SK-N-SH treated with all-trans-retinoic acid at 6 μM for 48 hours (cell line): ENCODE measurements around the gene GNAT2.

Experiments used
- ATAC-seq: fragments of 200-7000 bp; cut with Tn5 transposase; 3 replicates; pipeline ENCODE4 v1.9.1; 2020; ENCODE audit warnings: mild to moderate bottlenecking, moderate library complexity
- ARNTL ChIP-seq: fragments of 450-650 bp; formaldehyde crosslinking; IDR thresholded peaks from 2 replicates; pipeline ENCODE4 v1.5.0; 2020; ENCODE audit warnings: low read depth, mild to moderate bottlenecking, moderate library complexity, borderline replicate concordance
- CSDC2 ChIP-seq: fragments of 250-450 bp; sonication (Bioruptor Pico); IDR thresholded peaks from 2 replicates; pipeline ENCODE4 v1.5.0; 2020; ENCODE audit warnings: mild to moderate bottlenecking, moderate library complexity
- ESRRG ChIP-seq: fragments of 250-450 bp; sonication (Bioruptor Pico); IDR thresholded peaks from 2 replicates; pipeline ENCODE4 v1.6.1; 2021; ENCODE audit warnings: mild to moderate bottlenecking
- GLIS3 ChIP-seq: fragments of 250-450 bp; sonication (Bioruptor Pico); IDR thresholded peaks from 2 replicates; pipeline ENCODE4 v1.5.0; 2020; ENCODE audit warnings: mild to moderate bottlenecking, moderate library complexity
- ISL1 ChIP-seq: fragments of 250-450 bp; sonication (Bioruptor Pico); IDR thresholded peaks from 2 replicates; pipeline ENCODE4 v2.1.2; 2022; ENCODE audit warnings: mild to moderate bottlenecking, moderate library complexity
- OSR1 ChIP-seq: fragments of 250-450 bp; sonication (Bioruptor Pico); IDR thresholded peaks from 2 replicates; pipeline ENCODE4 v1.8.0; 2022; ENCODE audit warnings: moderate library complexity, mild to moderate bottlenecking, inconsistent platforms
- PPARA ChIP-seq: fragments of 250-450 bp; sonication (Bioruptor Pico); IDR thresholded peaks from 2 replicates; pipeline ENCODE4 v1.5.0; 2020; ENCODE audit warnings: mild to moderate bottlenecking, borderline replicate concordance
- SNAI2 ChIP-seq: fragments of 250-450 bp; sonication (Bioruptor Pico); IDR thresholded peaks from 2 replicates; pipeline ENCODE4 v1.5.0; 2020; ENCODE audit warnings: mild to moderate bottlenecking, moderate library complexity
- TCF4 ChIP-seq: fragments of 250-450 bp; sonication (Bioruptor Pico); IDR thresholded peaks from 2 replicates; pipeline ENCODE4 v1.8.0; 2021; ENCODE audit warnings: mild to moderate bottlenecking, moderate library complexity, borderline replicate concordance
- TOX ChIP-seq: fragments of 250-450 bp; sonication (Bioruptor Pico); IDR thresholded peaks from 2 replicates; pipeline ENCODE4 v1.8.0; 2021; ENCODE audit warnings: mild to moderate bottlenecking, moderate library complexity, borderline replicate concordance
- ZC3H10 ChIP-seq: fragments of 250-450 bp; sonication (Bioruptor Pico); IDR thresholded peaks from 2 replicates; pipeline ENCODE4 v1.5.1; 2021; ENCODE audit warnings: mild to moderate bottlenecking, moderate library complexity
- ZFP30 ChIP-seq: fragments of 450-650 bp; formaldehyde crosslinking; IDR thresholded peaks from 2 replicates; pipeline ENCODE4 v1.5.0; 2022; ENCODE audit warnings: mild to moderate bottlenecking, moderate library complexity
- ZNF565 ChIP-seq: fragments of 450-650 bp; formaldehyde crosslinking; conservative IDR thresholded peaks from 2 replicates; pipeline ENCODE4 v1.5.0; 2020; ENCODE audit warnings: low read depth, mild to moderate bottlenecking, moderate library complexity
- ZNF70 ChIP-seq: fragments of 450-650 bp; formaldehyde crosslinking; IDR thresholded peaks from 2 replicates; pipeline ENCODE4 v1.5.0; 2020; ENCODE audit warnings: mild to moderate bottlenecking, moderate library complexity
- ZNF8 ChIP-seq: fragments of 450-650 bp; formaldehyde crosslinking; IDR thresholded peaks from 2 replicates; pipeline ENCODE4 v1.5.0; 2020; ENCODE audit warnings: mild to moderate bottlenecking, moderate library complexity
- TF ChIP-seq, protein P1 (sequence below): fragments of 250-450 bp; sonication (Bioruptor Pico); IDR thresholded peaks from 2 replicates; pipeline ENCODE4 v1.8.0; 2020; ENCODE audit warnings: mild to moderate bottlenecking, moderate library complexity, borderline replicate concordance
- TF ChIP-seq, protein P2 (sequence below): fragments of 250-450 bp; sonication (Bioruptor Pico); IDR thresholded peaks from 2 replicates; pipeline ENCODE4 v1.5.1; 2020; ENCODE audit warnings: low read depth, mild to moderate bottlenecking, moderate library complexity
- TF ChIP-seq, protein P3 (sequence below): fragments of 250-450 bp; sonication (Bioruptor Pico); IDR thresholded peaks from 2 replicates; pipeline ENCODE4 v1.5.0; 2020; ENCODE audit warnings: mild to moderate bottlenecking, moderate library complexity
- TF ChIP-seq, protein P4 (sequence below): fragments of 250-450 bp; sonication (Bioruptor Pico); IDR thresholded peaks from 2 replicates; pipeline ENCODE4 v1.5.1; 2021; ENCODE audit warnings: mild to moderate bottlenecking, moderate library complexity
- TF ChIP-seq, protein P5 (sequence below): fragments of 250-450 bp; sonication (Bioruptor Pico); IDR thresholded peaks from 2 replicates; pipeline ENCODE4 v1.8.0; 2021; ENCODE audit warnings: low read depth, mild to moderate bottlenecking, moderate library complexity, borderline replicate concordance

GNAT2 gene

DNA sequence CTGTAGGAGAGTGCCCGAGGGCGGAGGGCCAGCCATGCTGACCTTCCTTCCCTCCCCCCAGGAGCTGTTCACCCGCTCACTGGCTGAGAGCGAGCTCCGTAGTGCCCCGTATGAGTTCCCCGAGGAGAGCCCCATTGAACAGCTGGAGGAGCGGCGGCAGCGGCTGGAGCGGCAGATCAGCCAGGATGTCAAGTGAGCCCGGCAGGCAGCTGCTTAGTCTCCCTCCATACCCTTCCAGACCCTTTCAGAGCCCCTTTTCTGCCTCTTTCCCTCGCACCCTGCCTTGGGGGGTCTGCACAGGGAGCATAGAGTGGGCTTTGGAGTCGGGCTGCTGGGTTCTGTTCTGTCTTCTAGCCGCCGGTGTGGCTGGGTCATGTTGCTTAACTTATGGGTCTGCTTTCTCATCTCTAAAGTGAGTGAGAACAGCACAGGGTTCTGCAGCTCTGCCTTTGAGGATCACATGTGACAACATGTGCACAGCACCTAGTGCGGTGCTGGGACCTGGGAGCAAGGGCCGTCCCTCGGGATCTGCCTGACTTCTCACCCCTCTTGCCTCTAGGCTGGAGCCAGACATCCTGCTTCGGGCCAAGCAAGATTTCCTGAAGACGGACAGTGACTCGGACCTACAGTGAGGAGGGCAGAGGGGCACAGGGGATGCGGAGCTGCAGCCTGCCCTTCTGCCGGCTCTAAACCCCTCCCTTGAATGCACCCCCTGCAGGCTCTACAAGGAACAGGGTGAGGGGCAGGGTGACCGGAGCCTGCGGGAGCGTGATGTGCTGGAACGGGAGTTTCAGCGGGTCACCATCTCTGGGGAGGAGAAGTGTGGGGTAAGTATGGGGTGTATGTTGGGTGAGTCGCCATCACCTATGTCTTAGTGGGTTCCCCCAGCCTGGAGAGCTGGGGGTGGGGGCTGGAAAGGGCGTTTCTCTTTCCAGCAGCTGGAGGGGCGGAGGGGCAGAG lies 6.5 kb upstream of the GNAT2 start:
- ATAC-seq = no peak
- TF ChIP-seq ZNF565 = no peak
- TF ChIP-seq SNAI2 (CRISPR knock-in tag) = no peak
- TF ChIP-seq, all 23 proteins: peak for 0

DNA sequence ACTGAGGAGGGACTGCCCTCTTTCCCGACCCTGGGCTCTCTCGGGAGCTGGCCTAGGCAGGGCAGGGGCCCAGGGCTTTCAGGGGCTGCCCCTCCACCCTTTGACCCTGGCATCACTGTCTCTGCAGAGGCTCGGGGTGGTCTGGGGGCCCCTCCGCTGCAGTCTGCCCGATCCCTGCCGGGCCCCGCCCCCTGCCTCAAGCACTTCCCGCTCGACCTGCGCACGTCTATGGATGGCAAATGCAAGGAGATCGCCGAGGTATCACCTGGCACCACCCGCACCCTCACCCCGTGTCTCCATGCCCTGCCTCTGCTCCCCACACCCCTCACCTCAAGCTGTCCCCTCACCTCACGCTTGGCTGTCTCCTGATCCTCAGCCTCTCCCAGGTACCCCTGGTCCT lies 5.8 kb upstream of the GNAT2 start:
- ATAC-seq = no peak
- TF ChIP-seq, protein P1, sequence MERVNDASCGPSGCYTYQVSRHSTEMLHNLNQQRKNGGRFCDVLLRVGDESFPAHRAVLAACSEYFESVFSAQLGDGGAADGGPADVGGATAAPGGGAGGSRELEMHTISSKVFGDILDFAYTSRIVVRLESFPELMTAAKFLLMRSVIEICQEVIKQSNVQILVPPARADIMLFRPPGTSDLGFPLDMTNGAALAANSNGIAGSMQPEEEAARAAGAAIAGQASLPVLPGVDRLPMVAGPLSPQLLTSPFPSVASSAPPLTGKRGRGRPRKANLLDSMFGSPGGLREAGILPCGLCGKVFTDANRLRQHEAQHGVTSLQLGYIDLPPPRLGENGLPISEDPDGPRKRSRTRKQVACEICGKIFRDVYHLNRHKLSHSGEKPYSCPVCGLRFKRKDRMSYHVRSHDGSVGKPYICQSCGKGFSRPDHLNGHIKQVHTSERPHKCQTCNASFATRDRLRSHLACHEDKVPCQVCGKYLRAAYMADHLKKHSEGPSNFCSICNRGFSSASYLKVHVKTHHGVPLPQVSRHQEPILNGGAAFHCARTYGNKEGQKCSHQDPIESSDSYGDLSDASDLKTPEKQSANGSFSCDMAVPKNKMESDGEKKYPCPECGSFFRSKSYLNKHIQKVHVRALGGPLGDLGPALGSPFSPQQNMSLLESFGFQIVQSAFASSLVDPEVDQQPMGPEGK (CRISPR knock-in tag) = no peak
- TF ChIP-seq, all 23 proteins: peak for 0

DNA sequence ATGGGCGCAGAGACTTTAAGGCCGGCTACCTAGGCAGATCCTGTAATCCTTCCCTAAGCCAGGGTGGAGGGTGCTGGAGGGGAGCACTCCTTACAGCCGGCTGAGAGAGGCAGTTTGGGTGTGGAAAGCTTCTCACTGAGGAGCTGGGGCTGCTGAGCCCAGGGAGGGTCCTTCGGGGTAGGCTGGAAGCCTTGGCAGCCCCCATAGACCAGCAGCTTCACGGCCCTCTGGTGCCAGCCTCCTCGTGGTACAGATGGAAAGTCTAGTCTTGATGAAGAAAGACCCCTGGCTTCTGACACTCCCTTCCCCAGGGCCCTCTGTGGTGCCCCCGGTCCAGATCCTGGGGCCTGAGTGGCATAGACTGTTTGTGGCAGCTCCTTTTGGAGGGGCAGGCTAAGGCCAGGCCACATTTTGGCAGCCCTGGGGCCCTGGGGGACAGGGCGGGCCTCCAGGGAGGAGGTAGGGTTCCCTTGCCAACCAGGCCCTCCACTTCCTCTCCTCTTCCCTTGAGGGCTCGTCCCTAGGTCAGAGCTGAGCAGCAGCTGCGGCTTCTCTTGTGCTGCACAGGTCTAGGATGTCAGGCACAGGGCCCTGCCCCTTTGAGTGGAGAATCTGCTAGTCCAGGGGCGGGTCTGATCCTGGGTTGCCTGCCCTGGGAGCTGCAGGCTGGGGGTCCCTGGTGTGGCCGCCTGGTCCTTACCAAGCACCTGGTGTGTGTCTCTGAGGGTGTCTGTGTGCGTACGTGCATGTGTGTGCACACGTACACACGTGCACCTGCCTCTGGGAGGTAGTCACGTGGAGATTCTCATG lies 5.0 kb upstream of the GNAT2 start:
- TF ChIP-seq TCF4 (CRISPR knock-in tag) = no peak
- TF ChIP-seq ZNF8 = no peak
- TF ChIP-seq ZFP30 (CRISPR knock-in tag) = no peak
- TF ChIP-seq, protein P2, sequence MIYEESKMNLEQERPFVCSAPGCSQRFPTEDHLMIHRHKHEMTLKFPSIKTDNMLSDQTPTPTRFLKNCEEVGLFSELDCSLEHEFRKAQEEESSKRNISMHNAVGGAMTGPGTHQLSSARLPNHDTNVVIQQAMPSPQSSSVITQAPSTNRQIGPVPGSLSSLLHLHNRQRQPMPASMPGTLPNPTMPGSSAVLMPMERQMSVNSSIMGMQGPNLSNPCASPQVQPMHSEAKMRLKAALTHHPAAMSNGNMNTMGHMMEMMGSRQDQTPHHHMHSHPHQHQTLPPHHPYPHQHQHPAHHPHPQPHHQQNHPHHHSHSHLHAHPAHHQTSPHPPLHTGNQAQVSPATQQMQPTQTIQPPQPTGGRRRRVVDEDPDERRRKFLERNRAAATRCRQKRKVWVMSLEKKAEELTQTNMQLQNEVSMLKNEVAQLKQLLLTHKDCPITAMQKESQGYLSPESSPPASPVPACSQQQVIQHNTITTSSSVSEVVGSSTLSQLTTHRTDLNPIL (CRISPR knock-in tag) = no peak
- TF ChIP-seq ZNF565 = no peak
- TF ChIP-seq ISL1 = no peak
- TF ChIP-seq, protein P3, sequence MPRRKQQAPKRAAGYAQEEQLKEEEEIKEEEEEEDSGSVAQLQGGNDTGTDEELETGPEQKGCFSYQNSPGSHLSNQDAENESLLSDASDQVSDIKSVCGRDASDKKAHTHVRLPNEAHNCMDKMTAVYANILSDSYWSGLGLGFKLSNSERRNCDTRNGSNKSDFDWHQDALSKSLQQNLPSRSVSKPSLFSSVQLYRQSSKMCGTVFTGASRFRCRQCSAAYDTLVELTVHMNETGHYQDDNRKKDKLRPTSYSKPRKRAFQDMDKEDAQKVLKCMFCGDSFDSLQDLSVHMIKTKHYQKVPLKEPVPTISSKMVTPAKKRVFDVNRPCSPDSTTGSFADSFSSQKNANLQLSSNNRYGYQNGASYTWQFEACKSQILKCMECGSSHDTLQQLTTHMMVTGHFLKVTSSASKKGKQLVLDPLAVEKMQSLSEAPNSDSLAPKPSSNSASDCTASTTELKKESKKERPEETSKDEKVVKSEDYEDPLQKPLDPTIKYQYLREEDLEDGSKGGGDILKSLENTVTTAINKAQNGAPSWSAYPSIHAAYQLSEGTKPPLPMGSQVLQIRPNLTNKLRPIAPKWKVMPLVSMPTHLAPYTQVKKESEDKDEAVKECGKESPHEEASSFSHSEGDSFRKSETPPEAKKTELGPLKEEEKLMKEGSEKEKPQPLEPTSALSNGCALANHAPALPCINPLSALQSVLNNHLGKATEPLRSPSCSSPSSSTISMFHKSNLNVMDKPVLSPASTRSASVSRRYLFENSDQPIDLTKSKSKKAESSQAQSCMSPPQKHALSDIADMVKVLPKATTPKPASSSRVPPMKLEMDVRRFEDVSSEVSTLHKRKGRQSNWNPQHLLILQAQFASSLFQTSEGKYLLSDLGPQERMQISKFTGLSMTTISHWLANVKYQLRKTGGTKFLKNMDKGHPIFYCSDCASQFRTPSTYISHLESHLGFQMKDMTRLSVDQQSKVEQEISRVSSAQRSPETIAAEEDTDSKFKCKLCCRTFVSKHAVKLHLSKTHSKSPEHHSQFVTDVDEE (CRISPR knock-in tag) = no peak
- TF ChIP-seq ARNTL (CRISPR knock-in tag) = no peak
- TF ChIP-seq PPARA = no peak
- TF ChIP-seq ZC3H10 = no peak
- no peak for TF ChIP-seq ZNF70 (CRISPR knock-in tag)
- TF ChIP-seq ESRRG (CRISPR knock-in tag) = no peak
- TF ChIP-seq TOX = no peak
- no peak for TF ChIP-seq GLIS3 (CRISPR knock-in tag)
- ATAC-seq = no peak

DNA sequence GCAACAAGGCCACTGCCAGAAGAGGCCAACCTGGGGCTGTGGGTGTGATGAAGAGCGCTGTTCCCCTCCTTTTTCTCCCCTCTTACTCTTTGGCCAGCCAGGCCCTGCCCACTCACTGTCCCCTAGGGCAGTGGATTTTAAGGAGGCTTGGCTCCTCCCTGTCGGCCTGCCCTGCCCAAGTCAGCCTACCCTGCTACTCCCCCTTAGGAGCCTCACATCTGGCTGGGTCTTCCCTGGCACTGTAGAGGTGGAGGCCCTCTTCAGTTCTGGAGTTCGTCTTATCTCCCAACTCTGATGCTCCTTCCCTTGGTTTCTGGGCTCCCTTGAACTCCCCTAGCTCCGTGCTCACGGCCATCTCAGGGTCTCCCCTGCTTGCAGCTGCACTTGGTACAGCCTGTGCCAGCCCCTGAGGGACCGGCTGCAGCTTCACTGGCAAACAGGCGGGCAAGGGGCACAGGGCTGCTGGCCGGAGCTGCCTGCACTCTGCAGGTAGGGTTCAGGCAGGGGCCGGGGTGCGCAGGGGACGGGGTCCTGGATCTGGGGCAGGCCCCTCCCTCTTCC lies 4.3 kb upstream of the GNAT2 start:
- TF ChIP-seq ARNTL (CRISPR knock-in tag) = no peak
- no peak for ATAC-seq

DNA sequence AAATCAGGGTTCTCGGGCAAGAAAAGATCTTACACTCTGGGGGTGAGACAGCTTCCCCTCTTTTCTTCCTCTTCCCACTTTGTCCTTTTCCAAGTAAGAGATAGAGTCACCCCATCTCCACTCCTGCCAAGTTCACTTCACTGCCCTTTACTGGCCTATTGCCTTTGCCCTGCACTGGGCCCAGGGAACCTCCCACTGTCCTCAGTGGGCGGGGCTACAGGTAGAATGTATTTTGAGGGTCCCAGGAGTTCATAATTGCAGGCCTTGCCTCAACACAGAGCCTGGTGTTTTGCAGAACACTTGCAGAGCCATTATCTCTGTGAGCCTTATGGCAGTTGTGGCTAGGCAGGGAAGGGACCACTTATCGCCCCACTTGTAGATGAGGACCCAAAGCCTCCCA lies 3.5 kb upstream of the GNAT2 start:
- no peak for ATAC-seq
- TF ChIP-seq ZNF70 (CRISPR knock-in tag) (no peak), CSDC2 (CRISPR knock-in tag) (no peak), TOX (no peak), ISL1 (no peak), PPARA (no peak), ZFP30 (CRISPR knock-in tag) (no peak), ARNTL (CRISPR knock-in tag) (no peak), OSR1 (CRISPR knock-in tag) (no peak)
- TF ChIP-seq, protein P4, sequence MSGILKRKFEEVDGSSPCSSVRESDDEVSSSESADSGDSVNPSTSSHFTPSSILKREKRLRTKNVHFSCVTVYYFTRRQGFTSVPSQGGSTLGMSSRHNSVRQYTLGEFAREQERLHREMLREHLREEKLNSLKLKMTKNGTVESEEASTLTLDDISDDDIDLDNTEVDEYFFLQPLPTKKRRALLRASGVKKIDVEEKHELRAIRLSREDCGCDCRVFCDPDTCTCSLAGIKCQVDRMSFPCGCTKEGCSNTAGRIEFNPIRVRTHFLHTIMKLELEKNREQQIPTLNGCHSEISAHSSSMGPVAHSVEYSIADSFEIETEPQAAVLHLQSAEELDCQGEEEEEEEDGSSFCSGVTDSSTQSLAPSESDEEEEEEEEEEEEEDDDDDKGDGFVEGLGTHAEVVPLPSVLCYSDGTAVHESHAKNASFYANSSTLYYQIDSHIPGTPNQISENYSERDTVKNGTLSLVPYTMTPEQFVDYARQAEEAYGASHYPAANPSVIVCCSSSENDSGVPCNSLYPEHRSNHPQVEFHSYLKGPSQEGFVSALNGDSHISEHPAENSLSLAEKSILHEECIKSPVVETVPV = no peak
- TF ChIP-seq, protein P3 (CRISPR knock-in tag) = no peak
- TF ChIP-seq, protein P5, sequence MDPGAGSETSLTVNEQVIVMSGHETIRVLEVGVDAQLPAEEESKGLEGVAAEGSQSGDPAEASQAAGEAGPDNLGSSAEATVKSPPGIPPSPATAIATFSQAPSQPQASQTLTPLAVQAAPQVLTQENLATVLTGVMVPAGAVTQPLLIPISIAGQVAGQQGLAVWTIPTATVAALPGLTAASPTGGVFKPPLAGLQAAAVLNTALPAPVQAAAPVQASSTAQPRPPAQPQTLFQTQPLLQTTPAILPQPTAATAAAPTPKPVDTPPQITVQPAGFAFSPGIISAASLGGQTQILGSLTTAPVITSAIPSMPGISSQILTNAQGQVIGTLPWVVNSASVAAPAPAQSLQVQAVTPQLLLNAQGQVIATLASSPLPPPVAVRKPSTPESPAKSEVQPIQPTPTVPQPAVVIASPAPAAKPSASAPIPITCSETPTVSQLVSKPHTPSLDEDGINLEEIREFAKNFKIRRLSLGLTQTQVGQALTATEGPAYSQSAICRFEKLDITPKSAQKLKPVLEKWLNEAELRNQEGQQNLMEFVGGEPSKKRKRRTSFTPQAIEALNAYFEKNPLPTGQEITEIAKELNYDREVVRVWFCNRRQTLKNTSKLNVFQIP = no peak
